ENCODE data around the gene HDGFL1.

The HDGFL1 gene
- long read RNA-seq: 0 reads

DNA sequence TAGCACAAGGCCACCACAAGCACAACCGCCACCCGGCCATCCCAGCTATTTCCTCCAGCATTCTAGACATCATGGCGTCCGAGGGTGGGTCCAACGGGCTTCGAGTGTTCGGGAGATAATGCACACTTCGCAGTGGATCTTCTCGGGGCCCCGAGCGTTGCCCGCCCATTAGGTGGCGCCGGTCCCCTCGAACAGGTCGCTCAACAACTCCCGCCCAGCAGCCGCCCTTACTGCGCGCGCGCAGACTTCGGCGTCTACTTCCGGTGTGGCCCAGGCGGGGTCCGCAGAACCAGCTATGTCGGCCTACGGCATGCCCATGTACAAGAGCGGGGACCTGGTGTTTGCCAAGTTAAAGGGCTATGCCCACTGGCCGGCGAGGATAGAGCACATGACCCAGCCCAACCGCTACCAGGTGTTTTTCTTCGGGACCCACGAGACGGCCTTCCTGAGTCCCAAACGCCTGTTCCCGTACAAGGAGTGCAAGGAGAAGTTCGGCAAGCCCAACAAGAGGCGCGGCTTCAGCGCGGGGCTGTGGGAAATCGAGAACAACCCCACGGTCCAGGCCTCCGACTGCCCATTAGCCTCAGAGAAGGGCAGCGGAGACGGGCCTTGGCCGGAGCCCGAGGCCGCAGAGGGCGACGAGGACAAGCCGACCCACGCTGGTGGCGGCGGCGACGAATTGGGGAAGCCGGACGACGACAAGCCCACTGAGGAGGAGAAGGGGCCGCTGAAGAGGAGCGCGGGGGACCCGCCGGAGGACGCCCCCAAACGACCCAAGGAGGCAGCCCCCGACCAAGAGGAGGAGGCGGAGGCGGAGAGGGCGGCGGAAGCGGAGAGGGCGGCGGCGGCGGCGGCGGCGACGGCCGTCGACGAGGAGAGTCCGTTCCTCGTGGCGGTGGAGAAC lies at the start of gene HDGFL1:
TSS of gene HDGFL1 (plus strand) at position 286 of the 904 bp plus-strand sequence. CDS start at position 296, 10 bp downstream.
- Histone ChIP-seq H3K27me3 (ENCODE audit: insufficient read depth, poor library complexity, severe bottlenecking) (no peaks in the 10 kb centered on the region), H3K27ac (replicated peaks) (no peak within 1 kb of the TSS), H3K4me3 (replicated peaks; ENCODE audit: insufficient read depth, low read length) (no peak within 1 kb of the TSS)
- TF ChIP-seq POLR2AphosphoS5 (IDR thresholded peaks at IDR 0.05; ENCODE audit: low read depth) (no peak), SPI1 (IDR thresholded peaks at IDR 0.05; ENCODE audit: borderline replicate concordance, low read depth) (no peak), GABPA (IDR thresholded peaks at IDR 0.05; ENCODE audit: low read depth) (no peak)
- TF ChIP-seq, protein P1, sequence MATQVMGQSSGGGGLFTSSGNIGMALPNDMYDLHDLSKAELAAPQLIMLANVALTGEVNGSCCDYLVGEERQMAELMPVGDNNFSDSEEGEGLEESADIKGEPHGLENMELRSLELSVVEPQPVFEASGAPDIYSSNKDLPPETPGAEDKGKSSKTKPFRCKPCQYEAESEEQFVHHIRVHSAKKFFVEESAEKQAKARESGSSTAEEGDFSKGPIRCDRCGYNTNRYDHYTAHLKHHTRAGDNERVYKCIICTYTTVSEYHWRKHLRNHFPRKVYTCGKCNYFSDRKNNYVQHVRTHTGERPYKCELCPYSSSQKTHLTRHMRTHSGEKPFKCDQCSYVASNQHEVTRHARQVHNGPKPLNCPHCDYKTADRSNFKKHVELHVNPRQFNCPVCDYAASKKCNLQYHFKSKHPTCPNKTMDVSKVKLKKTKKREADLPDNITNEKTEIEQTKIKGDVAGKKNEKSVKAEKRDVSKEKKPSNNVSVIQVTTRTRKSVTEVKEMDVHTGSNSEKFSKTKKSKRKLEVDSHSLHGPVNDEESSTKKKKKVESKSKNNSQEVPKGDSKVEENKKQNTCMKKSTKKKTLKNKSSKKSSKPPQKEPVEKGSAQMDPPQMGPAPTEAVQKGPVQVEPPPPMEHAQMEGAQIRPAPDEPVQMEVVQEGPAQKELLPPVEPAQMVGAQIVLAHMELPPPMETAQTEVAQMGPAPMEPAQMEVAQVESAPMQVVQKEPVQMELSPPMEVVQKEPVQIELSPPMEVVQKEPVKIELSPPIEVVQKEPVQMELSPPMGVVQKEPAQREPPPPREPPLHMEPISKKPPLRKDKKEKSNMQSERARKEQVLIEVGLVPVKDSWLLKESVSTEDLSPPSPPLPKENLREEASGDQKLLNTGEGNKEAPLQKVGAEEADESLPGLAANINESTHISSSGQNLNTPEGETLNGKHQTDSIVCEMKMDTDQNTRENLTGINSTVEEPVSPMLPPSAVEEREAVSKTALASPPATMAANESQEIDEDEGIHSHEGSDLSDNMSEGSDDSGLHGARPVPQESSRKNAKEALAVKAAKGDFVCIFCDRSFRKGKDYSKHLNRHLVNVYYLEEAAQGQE (IDR thresholded peaks at IDR 0.05; ENCODE audit: insufficient replicate concordance, low read depth): no peak
- TF ChIP-seq, protein P2, sequence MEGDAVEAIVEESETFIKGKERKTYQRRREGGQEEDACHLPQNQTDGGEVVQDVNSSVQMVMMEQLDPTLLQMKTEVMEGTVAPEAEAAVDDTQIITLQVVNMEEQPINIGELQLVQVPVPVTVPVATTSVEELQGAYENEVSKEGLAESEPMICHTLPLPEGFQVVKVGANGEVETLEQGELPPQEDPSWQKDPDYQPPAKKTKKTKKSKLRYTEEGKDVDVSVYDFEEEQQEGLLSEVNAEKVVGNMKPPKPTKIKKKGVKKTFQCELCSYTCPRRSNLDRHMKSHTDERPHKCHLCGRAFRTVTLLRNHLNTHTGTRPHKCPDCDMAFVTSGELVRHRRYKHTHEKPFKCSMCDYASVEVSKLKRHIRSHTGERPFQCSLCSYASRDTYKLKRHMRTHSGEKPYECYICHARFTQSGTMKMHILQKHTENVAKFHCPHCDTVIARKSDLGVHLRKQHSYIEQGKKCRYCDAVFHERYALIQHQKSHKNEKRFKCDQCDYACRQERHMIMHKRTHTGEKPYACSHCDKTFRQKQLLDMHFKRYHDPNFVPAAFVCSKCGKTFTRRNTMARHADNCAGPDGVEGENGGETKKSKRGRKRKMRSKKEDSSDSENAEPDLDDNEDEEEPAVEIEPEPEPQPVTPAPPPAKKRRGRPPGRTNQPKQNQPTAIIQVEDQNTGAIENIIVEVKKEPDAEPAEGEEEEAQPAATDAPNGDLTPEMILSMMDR (IDR thresholded peaks at IDR 0.05; ENCODE audit: insufficient read depth, low read length): no peak
- DNase-seq (ENCODE audit: low read depth in 1 of 2, low spot score in 1 of 2): no peak

DNA sequence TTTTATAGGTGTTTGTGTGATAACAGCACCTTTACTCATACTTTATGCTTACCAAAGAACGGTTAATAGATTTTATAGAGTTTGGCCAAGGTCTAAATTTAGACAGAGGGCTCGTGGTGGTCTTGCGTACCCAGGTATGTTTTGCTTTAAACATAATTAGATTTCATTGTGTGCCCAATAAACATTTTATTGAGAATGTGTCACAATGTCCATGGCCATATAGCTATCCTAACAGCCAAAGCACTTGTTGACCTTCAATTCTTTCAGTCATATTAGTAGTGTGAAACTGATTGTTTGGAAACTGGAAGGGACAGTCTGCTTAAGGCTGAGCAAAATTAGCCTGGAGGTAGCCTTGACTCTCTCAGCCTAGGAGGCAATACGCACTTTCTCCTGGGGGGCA lies 48.3 kb upstream of the HDGFL1 start:
- no peak for TF ChIP-seq POLR2AphosphoS5 (IDR thresholded peaks at IDR 0.05; ENCODE audit: low read depth)
- TF ChIP-seq, protein P1 (IDR thresholded peaks at IDR 0.05; ENCODE audit: insufficient replicate concordance, low read depth): no peak
- no peak for TF ChIP-seq SPI1 (IDR thresholded peaks at IDR 0.05; ENCODE audit: borderline replicate concordance, low read depth)
- TF ChIP-seq GABPA (IDR thresholded peaks at IDR 0.05; ENCODE audit: low read depth): no peak
- TF ChIP-seq, protein P2 (IDR thresholded peaks at IDR 0.05; ENCODE audit: insufficient read depth, low read length): no peak
- DNase-seq (ENCODE audit: low read depth in 1 of 2, low spot score in 1 of 2): no peak
- Histone ChIP-seq H3K27ac (replicated peaks) (no peak overlapping the region), H3K4me3 (replicated peaks; ENCODE audit: insufficient read depth, low read length) (no peak overlapping the region), H3K27me3 (ENCODE audit: insufficient read depth, poor library complexity, severe bottlenecking) (peaks cover 2% of the 10 kb centered on the region)

DNA sequence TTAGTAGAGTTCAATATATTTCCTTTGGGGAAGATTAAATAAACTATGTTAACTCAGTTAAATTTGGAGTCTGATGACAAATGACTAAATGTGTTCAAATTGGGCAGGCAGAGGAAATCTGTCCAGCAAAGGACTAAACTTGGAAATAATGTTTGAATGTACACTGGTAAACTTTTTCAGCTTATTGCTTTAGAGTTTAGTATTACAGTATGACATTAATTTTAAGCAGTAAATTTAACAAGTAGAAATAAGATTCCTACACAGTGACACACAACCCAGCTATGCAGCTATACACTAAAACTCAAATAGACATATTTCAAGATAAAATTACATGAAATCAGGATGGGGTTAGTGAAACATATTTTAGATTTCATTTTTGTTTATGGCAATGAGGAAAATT lies 42.6 kb upstream of the HDGFL1 start:
- no peak overlapping the region for H3K4me3 ChIP-seq (replicated peaks; ENCODE audit: insufficient read depth, low read length)
- no peak overlapping the region for H3K27ac ChIP-seq (replicated peaks)
- peaks cover 4% of the 10 kb centered on the region for H3K27me3 ChIP-seq (ENCODE audit: insufficient read depth, poor library complexity, severe bottlenecking)
- DNase-seq (ENCODE audit: low read depth in 1 of 2, low spot score in 1 of 2): no peak
- no peak for TF ChIP-seq SPI1 (IDR thresholded peaks at IDR 0.05; ENCODE audit: borderline replicate concordance, low read depth)
- TF ChIP-seq, protein P1 (IDR thresholded peaks at IDR 0.05; ENCODE audit: insufficient replicate concordance, low read depth): no peak
- no peak for TF ChIP-seq POLR2AphosphoS5 (IDR thresholded peaks at IDR 0.05; ENCODE audit: low read depth)
- no peak for TF ChIP-seq GABPA (IDR thresholded peaks at IDR 0.05; ENCODE audit: low read depth)
- TF ChIP-seq, protein P2 (IDR thresholded peaks at IDR 0.05; ENCODE audit: insufficient read depth, low read length): no peak
